Measurements from ENCODE around the gene RGMA.
A peak's percentile ranks its signal among the peaks of the same experiment; 100 is the strongest.
"Not testable (repeated sequence)": the region's sequence is repeated elsewhere in the genome, so short reads cannot be mapped to it uniquely, and the experiment has no call there.

The RGMA gene

GRCh38 chr15:93048426-93048721 lies 40.6 kb downstream of the RGMA start:
- DNase-seq (ENCODE audit: low read depth) = no peak

GRCh38 chr15:93047621-93048425 lies 41.2 kb downstream of the RGMA start:
- DNase-seq (ENCODE audit: low read depth) = no peak

- DNase-seq (ENCODE audit: low read depth) = no peak
Measured at GRCh38 chr15:93046721-93047120, 42.3 kb downstream of the RGMA start.

- DNase-seq (ENCODE audit: low read depth) = no peak
Measured at GRCh38 chr15:93046120-93046519, 42.9 kb downstream of the RGMA start.

- DNase-seq (ENCODE audit: low read depth) = no peak
Measured at GRCh38 chr15:93045191-93045785, 43.7 kb downstream of the RGMA start.

- DNase-seq (ENCODE audit: low read depth) = no peak
Measured at GRCh38 chr15:93044301-93045190, 44.5 kb downstream of the RGMA start.

GRCh38 chr15:93043621-93044300 lies 45.2 kb downstream of the RGMA start:
- DNase-seq (ENCODE audit: low read depth) = no peak

GRCh38 chr15:93042691-93043378 lies 46.2 kb downstream of the RGMA start:
- DNase-seq (ENCODE audit: low read depth) = no peak

GRCh38 chr15:93042211-93042610 lies 46.8 kb downstream of the RGMA start:
- no peak for DNase-seq (ENCODE audit: low read depth)

GRCh38 chr15:93041159-93041547 lies 47.9 kb downstream of the RGMA start:
- no peak for DNase-seq (ENCODE audit: low read depth)

GRCh38 chr15:93040288-93041158 lies 48.5 kb downstream of the RGMA start:
- no peak for DNase-seq (ENCODE audit: low read depth)

- DNase-seq (ENCODE audit: low read depth) = not testable (repeated sequence)
Measured at GRCh38 chr15:93039562-93040287, 49.3 kb downstream of the RGMA start.

GRCh38 chr15:93037820-93038705 lies 50.9 kb downstream of the RGMA start:
- no peak for DNase-seq (ENCODE audit: low read depth)

GRCh38 chr15:93036951-93037819 lies 51.8 kb downstream of the RGMA start:
- DNase-seq (ENCODE audit: low read depth) = no peak

GRCh38 chr15:93035953-93036810 lies 52.8 kb downstream of the RGMA start:
- DNase-seq (ENCODE audit: low read depth) = peak; percentile 14

GRCh38 chr15:93035092-93035915 lies 53.7 kb downstream of the RGMA start:
- DNase-seq (ENCODE audit: low read depth) = no peak
